ENCODE data around the gene NOP53. TPM values are rescaled to one million over a fixed set of nuclear protein-coding genes. Genes with fewer than 3 reads are reported as not detected.

NOP53 gene
- total and polyA plus RNA-seq, 2 of the 8 experiments (the other 6 are each of a cell fraction or from before 2014, with no cell fraction given): 107 to 245 TPM

DNA sequence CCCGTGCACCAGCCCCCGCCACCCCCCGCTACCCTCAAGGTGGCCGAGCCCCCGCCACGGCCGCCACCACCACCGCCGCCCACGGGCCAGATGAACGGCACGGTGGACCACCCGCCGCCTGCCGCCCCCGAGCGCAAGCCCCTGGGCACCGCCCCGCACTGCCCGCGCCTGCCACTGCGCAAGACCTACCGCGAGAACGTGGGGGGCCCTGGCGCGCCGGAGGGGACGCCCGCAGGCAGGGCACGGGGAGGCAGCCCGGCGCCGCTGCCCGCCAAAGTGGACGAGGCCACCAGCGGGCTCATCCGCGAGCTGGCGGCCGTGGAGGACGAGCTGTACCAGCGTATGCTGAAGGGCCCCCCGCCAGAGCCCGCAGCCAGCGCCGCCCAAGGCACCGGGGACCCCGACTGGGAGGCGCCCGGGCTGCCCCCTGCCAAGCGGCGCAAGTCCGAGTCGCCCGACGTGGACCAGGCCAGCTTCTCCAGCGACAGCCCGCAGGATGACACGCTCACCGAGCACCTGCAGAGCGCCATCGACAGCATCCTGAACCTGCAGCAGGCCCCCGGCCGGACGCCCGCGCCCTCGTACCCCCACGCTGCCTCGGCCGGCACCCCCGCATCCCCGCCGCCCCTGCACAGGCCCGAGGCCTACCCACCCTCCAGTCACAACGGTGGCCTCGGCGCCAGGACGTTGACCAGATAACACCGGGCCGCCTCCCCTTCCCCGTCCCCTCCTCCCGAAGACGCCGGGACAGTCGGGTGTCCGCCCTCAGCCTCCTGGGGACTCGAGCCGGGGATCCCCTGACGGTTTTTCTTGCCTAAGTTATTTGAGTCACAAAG, 43.4 kb upstream of the NOP53 start:
- ChIA-PET POLR2A (ENCODE audit: partially characterized antibody) (interaction anchor here (1.3 kb wide), 1 partner anchor 43 kb away, joined by 3 read pairs; no protein-coding TSS in a partner anchor), CTCF (ENCODE audit: partially characterized antibody) (interaction anchor here (0.7 to 24.9 kb wide), 5 partner anchors 11 to 263 kb away, joined by 3 to 436 read pairs (median 9); partner anchors contain the start of gene EHD2)
- Histone ChIP-seq H2BK5ac (ENCODE audit: low read depth, low read length) (no peak overlapping the region), H3K4me1 (replicated peaks in 1 of 4; ENCODE audit: control insufficient read depth in 3 of 4, insufficient read depth in 4 of 4, low read length in 3 of 4) (peaks cover 0 to 2% (median 0%) of the 10 kb centered on the region in 4 experiments; a peak in 1 of 7 replicates), H3K4me3 (ENCODE audit: extremely low read depth in 1 of 4, insufficient read depth in 2 of 4, low read depth in 3 of 4, low read length in 4 of 4) (no peak overlapping the region), H3K18ac (ENCODE audit: extremely low read depth, low read length) (no peak overlapping the region), H3K27me3 (replicated peaks in 1 of 4; ENCODE audit: control insufficient read depth in 3 of 4, extremely low read depth in 1 of 4, insufficient read depth in 3 of 4, low read length in 3 of 4) (no peaks in the 10 kb centered on the region), H3K4ac (replicated peaks; ENCODE audit: insufficient read length, low read depth, low read length) (no peak overlapping the region), H2BK12ac (ENCODE audit: low read depth, low read length) (no peak overlapping the region), H3K56ac (replicated peaks; ENCODE audit: insufficient read length, low read depth, low read length) (no peak overlapping the region), H3K36me3 (ENCODE audit: control insufficient read depth in 2 of 4, insufficient read depth in 4 of 4, low read length in 3 of 4) (peaks cover 2 to 23% (median 6%) of the 10 kb centered on the region in 4 experiments; a peak in 6 of 8 replicates), H2AK5ac (ENCODE audit: low read depth, low read length) (no peak overlapping the region), H3K9me3 (ENCODE audit: insufficient read depth in 2 of 2, low read depth in 1 of 2, low read length in 1 of 2) (no peaks in the 10 kb centered on the region), H3K14ac (ENCODE audit: insufficient read length) (no peak overlapping the region), H2AFZ (ENCODE audit: low read length) (no peak overlapping the region), H3K79me1 (ENCODE audit: low read depth, low read length) (no peaks in the 10 kb centered on the region), H3K27ac (ENCODE audit: low read depth, low read length) (no peak overlapping the region), H4K20me1 (replicated peaks in 1 of 2; ENCODE audit: control insufficient read depth in 1 of 2, insufficient read depth in 2 of 2, low read length in 2 of 2) (peaks cover 2 to 3% of the 10 kb centered on the region in 2 experiments), H4K91ac (replicated peaks; ENCODE audit: insufficient read length, low read length) (no peak overlapping the region), H3K4me2 (ENCODE audit: insufficient read depth in 1 of 2, low read depth in 2 of 2, low read length in 2 of 2) (no peak overlapping the region), H4K8ac (ENCODE audit: extremely low read depth, insufficient read depth, low read length) (no peak overlapping the region; the same call in 1 of the 2 replicates), H3K23me2 (ENCODE audit: low read depth, low read length) (no peaks in the 10 kb centered on the region), H2BK120ac (replicated peaks; ENCODE audit: low read depth, low read length) (no peak overlapping the region), H3K79me2 (ENCODE audit: control insufficient read depth in 1 of 2, insufficient read depth in 2 of 2, low read length in 2 of 2) (no peaks in the 10 kb centered on the region), H4K5ac (ENCODE audit: insufficient read length, low read depth, low read length) (no peak overlapping the region), H3K23ac (ENCODE audit: insufficient read length) (no peak overlapping the region), H2BK20ac (ENCODE audit: low read length) (no peak overlapping the region), H2BK15ac (ENCODE audit: low read length) (no peak overlapping the region), H3K9ac (replicated peaks in 1 of 4; ENCODE audit: extremely low read depth in 1 of 4, low read depth in 3 of 4, low read length in 3 of 4) (no peak overlapping the region)
- no peak for DNase-seq (ENCODE audit: low read depth in 1 of 2, low spot score in 2 of 2)
- FAIRE-seq: no peak
- 96% methylated on average over 18 of the region's 91 CpGs; no CpG with 5 or more reads in 1 of the 2 experiments for WGBS, 2 experiments (ENCODE audit: extremely low coverage in 1 of 2, insufficient coverage in 1 of 2, insufficient read length in 1 of 2, insufficient replicate concordance in 2 of 2, low coverage in 1 of 2, low lambda C conversion rate in 2 of 2, missing lambda C conversion rate in 1 of 2)
- TF ChIP-seq RNF2 (IDR thresholded peaks at IDR 0.05; ENCODE audit: borderline replicate concordance, low read depth, low read length, missing control alignments, poor library complexity, severe bottlenecking) (no peak), ASH2L (IDR thresholded peaks at IDR 0.05; ENCODE audit: low read length) (no peak), POLR2AphosphoS5 (IDR thresholded peaks at IDR 0.05; ENCODE audit: low read depth, low read length) (no peak), CTCF (IDR thresholded peaks at IDR 0.05; ENCODE audit: control extremely low read depth in 1 of 3, insufficient read depth in 1 of 3, low read depth in 1 of 3, low read length in 3 of 3) (no peak), SP1 (IDR thresholded peaks at IDR 0.05; ENCODE audit: low read depth, low read length) (no peak), ATF2 (IDR thresholded peaks at IDR 0.05; ENCODE audit: low read length) (no peak), TBP (IDR thresholded peaks at IDR 0.05; ENCODE audit: low read depth, low read length) (no peak)
